ENCODE data around the gene ATP5MG. TPM values are rescaled to one million over a fixed set of nuclear protein-coding genes. Genes with fewer than 3 reads are reported as not detected.
"Not testable (repeated sequence)": the region's sequence is repeated elsewhere in the genome, so short reads cannot be mapped to it uniquely, and the experiment has no call there.

ATP5MG gene
- total and polyA plus RNA-seq, 2 donors, result 70.1 to 210 TPM

DNA sequence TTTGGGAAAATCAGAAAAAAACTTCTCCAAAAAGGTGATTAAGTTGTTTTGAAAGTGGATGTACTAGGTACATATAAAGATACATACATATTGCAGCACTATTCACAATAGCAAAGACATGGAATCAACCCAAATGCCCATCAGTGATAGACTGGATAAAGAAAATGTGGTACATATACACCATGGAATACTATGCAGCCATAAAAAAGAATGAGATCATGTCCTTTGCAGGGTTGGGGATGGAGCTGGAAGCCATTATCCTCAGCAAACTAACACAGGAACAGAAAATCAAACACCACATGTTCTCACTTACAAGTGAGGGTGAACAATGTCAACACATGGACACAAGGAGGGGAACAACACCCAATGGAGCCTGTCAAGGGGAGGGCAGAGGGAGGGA lies 15.5 kb downstream of the ATP5MG start:
- DNase-seq (ENCODE audit: extremely low spot score); H3K4me3 ChIP-seq (ENCODE audit: low read depth, low read length); H3K4me1 ChIP-seq (ENCODE audit: insufficient read depth); H3K27ac ChIP-seq (ENCODE audit: low read depth); H3K36me3 ChIP-seq (ENCODE audit: insufficient read depth): not testable (repeated sequence)

GRCh38 chr11:118417801-118418200 lies 16.4 kb downstream of the ATP5MG start:
- no peak overlapping the region for H3K4me3 ChIP-seq (ENCODE audit: low read depth, low read length)
- H3K27ac ChIP-seq (ENCODE audit: low read depth), result no peak overlapping the region
- peaks cover 1% of the 10 kb centered on the region for H3K4me1 ChIP-seq (ENCODE audit: insufficient read depth)
- 78% methylated on average over 4 of the region's 4 CpGs for WGBS
- H3K36me3 ChIP-seq (ENCODE audit: insufficient read depth), result no peaks in the 10 kb centered on the region
- no peak for DNase-seq (ENCODE audit: extremely low spot score)

DNA sequence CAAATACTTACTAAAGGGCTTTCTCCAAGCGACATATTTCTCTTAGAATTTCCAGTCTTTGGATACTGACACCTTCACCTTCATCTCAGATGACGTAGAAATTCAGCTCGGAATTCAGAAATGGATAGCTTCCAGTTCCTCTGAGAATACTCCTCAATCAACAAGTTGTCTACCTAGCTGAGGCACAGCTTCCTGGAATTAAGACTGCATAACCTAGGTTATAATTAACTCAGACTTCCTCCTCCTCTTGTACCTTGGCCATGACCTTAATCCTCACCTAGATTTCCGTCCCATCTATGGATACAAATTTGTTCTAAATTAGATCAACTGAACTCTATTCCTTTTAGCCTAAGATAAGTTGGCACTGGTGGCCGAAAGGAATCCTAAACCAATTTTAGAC lies 17.4 kb downstream of the ATP5MG start:
- Histone ChIP-seq H3K36me3 (ENCODE audit: insufficient read depth) (no peaks in the 10 kb centered on the region), H3K4me1 (ENCODE audit: insufficient read depth) (peaks cover 1% of the 10 kb centered on the region), H3K27ac (ENCODE audit: low read depth) (no peak overlapping the region), H3K4me3 (ENCODE audit: low read depth, low read length) (no peak overlapping the region)
- DNase-seq (ENCODE audit: extremely low spot score), result no peak
- WGBS, result 84% methylated on average over 5 of the region's 5 CpGs

GRCh38 chr11:118427707-118428106 lies 26.3 kb downstream of the ATP5MG start:
- Histone ChIP-seq H3K4me1 (ENCODE audit: insufficient read depth) (no peaks in the 10 kb centered on the region), H3K27ac (ENCODE audit: low read depth) (no peak overlapping the region), H3K36me3 (ENCODE audit: insufficient read depth) (no peaks in the 10 kb centered on the region), H3K4me3 (ENCODE audit: low read depth, low read length) (no peak overlapping the region)
- 13% methylated on average over 1 of the region's 1 CpG for WGBS
- DNase-seq (ENCODE audit: extremely low spot score), result no peak

- no peaks in the 10 kb centered on the region for H3K36me3 ChIP-seq (ENCODE audit: insufficient read depth)
- no peak overlapping the region for H3K27ac ChIP-seq (ENCODE audit: low read depth)
- H3K4me1 ChIP-seq (ENCODE audit: insufficient read depth), result no peaks in the 10 kb centered on the region
- H3K4me3 ChIP-seq (ENCODE audit: low read depth, low read length), result no peak overlapping the region
- 66% methylated on average over 2 of the region's 2 CpGs for WGBS
- no peak for DNase-seq (ENCODE audit: extremely low spot score)
Observed at GRCh38 chr11:118430956-118431355, 29.6 kb downstream of the ATP5MG start.

DNA sequence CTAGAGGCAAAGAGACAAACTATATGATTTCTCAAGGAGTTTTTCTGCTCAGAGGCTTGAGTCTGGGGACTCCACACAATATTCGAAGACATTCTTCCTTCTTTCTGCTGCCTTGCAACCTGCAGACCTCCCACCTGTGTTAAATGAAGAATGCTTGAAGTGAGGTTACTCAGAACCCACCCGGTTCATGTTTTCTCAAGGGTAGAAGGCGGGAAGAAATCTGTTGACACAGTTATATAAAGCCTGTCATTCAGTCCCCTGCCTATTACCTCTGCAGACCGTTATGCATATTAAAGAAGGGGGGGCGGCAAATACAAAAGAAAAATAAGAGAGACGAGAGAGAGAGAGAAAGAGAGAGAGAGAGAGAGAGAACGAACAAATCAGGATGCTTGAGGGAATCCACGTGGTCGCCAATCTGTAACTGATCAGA lies 32.7 kb downstream of the ATP5MG start:
- WGBS, result 4% methylated on average over 9 of the region's 9 CpGs
- Histone ChIP-seq H3K4me1 (ENCODE audit: insufficient read depth) (no peaks in the 10 kb centered on the region), H3K36me3 (ENCODE audit: insufficient read depth) (no peaks in the 10 kb centered on the region), H3K4me3 (ENCODE audit: low read depth, low read length) (no peak overlapping the region), H3K27ac (ENCODE audit: low read depth) (no peak overlapping the region)
- peak; percentile 13 for DNase-seq (ENCODE audit: extremely low spot score)

- peak; percentile 3 for DNase-seq (ENCODE audit: extremely low spot score)
- WGBS, result under 1% methylated on average over 39 of the region's 39 CpGs
- Histone ChIP-seq H3K4me3 (ENCODE audit: low read depth, low read length) (peak overlapping the region; percentile 99), H3K27ac (ENCODE audit: low read depth) (no peak overlapping the region), H3K36me3 (ENCODE audit: insufficient read depth) (no peaks in the 10 kb centered on the region), H3K4me1 (ENCODE audit: insufficient read depth) (no peaks in the 10 kb centered on the region)
Observed at GRCh38 chr11:118434553-118435289, 33.3 kb downstream of the ATP5MG start.

- Histone ChIP-seq H3K27ac (ENCODE audit: low read depth) (no peak overlapping the region), H3K4me3 (ENCODE audit: low read depth, low read length) (peak overlapping the region; percentile 99), H3K4me1 (ENCODE audit: insufficient read depth) (no peaks in the 10 kb centered on the region), H3K36me3 (ENCODE audit: insufficient read depth) (no peaks in the 10 kb centered on the region)
- under 1% methylated on average over 34 of the region's 34 CpGs for WGBS
- DNase-seq (ENCODE audit: extremely low spot score), result peak; percentile 40
Observed at GRCh38 chr11:118435290-118435892, 34.0 kb downstream of the ATP5MG start.

DNA sequence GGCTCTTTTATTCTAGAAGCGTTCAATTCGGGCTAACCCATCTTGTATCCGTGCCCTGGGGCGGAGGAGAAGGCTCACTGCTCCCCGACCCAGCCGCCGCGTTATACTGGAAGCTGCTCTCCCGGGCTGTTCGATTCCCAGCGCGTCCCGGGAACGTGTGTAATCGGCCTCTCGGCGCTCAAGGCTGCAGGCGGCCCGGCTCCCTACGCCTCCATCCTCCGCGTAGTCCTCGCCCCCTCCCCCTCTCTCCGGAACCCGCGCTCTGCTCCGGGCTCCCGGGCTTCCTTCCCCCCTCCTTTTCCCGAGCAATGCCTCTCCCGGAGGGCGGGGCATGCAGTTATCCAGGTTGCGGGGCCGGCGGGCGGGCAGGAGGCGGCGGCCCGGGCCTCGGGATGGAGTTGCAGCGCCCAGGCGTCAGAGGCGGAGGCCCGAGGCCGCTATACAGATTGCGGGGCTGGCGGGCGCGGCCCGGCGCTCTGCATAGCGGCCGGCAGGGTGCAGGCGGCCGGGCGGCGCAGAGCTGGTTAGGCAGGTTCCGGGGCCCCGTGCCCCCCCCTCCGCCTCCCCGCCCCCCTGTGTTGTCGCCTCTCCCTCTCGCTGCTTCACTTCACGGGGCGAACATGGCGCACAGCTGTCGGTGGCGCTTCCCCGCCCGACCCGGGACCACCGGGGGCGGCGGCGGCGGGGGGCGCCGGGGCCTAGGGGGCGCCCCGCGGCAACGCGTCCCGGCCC lies 34.7 kb downstream of the ATP5MG start, which contains the start of gene KMT2A:
Gene KMT2A (plus strand): TSS at position 600 of the 732 bp plus-strand sequence. CDS start 21 bp downstream, at position 621.
- Histone ChIP-seq H3K27ac (ENCODE audit: low read depth) (peak within 1 kb of the TSS; percentile 97), H3K4me1 (ENCODE audit: insufficient read depth) (no peaks in the 10 kb centered on the region), H3K36me3 (ENCODE audit: insufficient read depth) (no peaks in the 10 kb centered on the region), H3K4me3 (ENCODE audit: low read depth, low read length) (peak within 1 kb of the TSS; percentile 99)
- under 1% methylated on average over 82 of the region's 83 CpGs for WGBS
- DNase-seq (ENCODE audit: extremely low spot score), result peak; percentile 91

DNA sequence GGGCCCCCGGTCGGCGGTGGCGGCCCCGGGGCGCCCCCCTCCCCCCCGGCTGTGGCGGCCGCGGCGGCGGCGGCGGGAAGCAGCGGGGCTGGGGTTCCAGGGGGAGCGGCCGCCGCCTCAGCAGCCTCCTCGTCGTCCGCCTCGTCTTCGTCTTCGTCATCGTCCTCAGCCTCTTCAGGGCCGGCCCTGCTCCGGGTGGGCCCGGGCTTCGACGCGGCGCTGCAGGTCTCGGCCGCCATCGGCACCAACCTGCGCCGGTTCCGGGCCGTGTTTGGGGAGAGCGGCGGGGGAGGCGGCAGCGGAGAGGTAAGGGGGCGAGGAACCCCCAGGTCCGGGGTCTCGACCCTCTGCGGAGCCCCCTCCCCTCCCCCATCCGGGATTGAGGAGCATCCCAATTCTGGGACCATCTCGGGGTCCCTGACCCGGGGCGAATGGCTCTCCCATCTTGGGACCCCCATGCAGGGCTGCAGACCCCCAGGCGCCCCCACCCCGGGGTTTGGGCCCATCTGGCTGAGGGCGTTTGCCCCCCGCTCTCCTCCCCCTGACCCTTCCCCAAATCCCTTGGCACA lies 35.3 kb downstream of the ATP5MG start:
- WGBS, result under 1% methylated on average over 54 of the region's 55 CpGs
- Histone ChIP-seq H3K4me1 (ENCODE audit: insufficient read depth) (peaks cover under 1% of the 10 kb centered on the region), H3K27ac (ENCODE audit: low read depth) (peak overlapping the region; percentile 97), H3K4me3 (ENCODE audit: low read depth, low read length) (peak overlapping the region; percentile 99), H3K36me3 (ENCODE audit: insufficient read depth) (no peaks in the 10 kb centered on the region)
- DNase-seq (ENCODE audit: extremely low spot score), result no peak

GRCh38 chr11:118437208-118438125 lies 36.1 kb downstream of the ATP5MG start:
- Histone ChIP-seq H3K36me3 (ENCODE audit: insufficient read depth) (no peaks in the 10 kb centered on the region), H3K4me3 (ENCODE audit: low read depth, low read length) (peak overlapping the region; percentile 99), H3K4me1 (ENCODE audit: insufficient read depth) (peaks cover 2% of the 10 kb centered on the region), H3K27ac (ENCODE audit: low read depth) (peak overlapping the region; percentile 97)
- under 1% methylated on average over 28 of the region's 28 CpGs for WGBS
- DNase-seq (ENCODE audit: extremely low spot score), result peak; percentile 28

- DNase-seq (ENCODE audit: extremely low spot score), result peak; percentile 53
- 1% methylated on average over 14 of the region's 14 CpGs for WGBS
- Histone ChIP-seq H3K4me1 (ENCODE audit: insufficient read depth) (peaks cover 2% of the 10 kb centered on the region), H3K4me3 (ENCODE audit: low read depth, low read length) (peak overlapping the region; percentile 99), H3K36me3 (ENCODE audit: insufficient read depth) (no peaks in the 10 kb centered on the region), H3K27ac (ENCODE audit: low read depth) (peak overlapping the region; percentile 97)
Observed at GRCh38 chr11:118438314-118438931, 37.0 kb downstream of the ATP5MG start.

Measured in urinary bladder (tissue), 4 donors.